Stimulated activated CD4-positive, alpha-beta T cell treated with anti-CD3 and anti-CD28 coated beads, Interleukin-4, amount 100 ng/mL, for 4 hours (primary cell): ENCODE measurements around the gene CYTH1.

Experiments used
- DNase-seq, 2 experiments: peaks; one replicate each; pipeline ENCODE4 v3.0.0-alpha.2; 2020

The CYTH1 gene

DNA sequence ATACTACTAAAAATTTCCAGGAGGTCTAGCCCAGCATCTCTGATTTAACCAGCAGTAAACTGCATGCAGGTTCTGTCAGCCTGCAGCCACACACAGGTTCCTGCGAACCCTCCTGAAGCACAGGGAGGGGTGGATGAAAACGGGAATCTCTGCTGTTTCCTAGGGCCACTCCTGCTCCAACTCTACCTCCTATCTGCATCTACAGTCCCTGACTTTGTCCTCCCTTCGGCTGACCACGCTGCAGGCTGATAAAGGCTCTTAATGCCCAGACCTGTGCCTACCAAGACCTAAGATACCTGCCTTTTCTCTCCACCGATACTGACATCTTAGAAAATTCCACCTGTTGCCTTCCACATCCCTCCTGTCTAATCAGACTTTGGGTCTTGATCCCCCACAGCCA lies 50.2 kb downstream of the CYTH1 start:
- no peak for DNase-seq

DNA sequence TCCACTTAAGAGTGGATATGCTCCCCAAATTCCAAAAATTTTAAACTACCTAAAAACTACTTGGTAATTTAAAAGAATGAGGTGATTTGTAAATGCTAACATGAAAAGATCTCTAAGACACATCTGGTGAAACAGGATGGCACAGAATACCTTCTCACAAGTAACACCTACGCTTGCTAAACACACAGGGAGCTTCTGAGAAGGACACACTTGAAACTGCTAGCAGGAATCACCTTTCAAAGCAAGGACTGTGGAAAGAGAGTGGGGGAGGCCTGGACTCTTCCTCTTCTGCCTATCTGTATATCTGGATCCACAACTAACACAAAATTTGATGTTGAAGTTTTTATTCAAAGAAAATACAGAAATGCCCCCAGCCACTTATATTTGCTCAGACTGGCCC lies 52.4 kb downstream of the CYTH1 start:
- no peak for DNase-seq

DNA sequence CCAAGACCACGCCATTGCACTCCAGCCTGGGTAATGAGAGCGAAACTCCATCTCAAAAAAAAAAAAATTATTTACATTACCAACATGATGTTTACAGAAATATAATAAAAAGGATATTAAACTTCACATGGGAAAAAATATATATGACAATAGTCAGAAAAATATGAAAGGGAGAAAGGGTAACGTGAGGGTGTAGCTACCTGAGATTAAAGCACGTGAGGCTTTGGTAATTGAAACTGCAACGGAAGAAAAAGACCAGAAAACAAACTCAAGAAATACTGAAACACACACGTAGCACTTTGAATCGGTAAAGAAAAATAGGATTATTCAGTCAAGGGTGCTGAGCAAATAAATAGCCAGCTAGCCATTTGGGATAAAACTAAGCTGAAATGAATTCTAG lies 53.6 kb downstream of the CYTH1 start:
- no peak for DNase-seq

DNA sequence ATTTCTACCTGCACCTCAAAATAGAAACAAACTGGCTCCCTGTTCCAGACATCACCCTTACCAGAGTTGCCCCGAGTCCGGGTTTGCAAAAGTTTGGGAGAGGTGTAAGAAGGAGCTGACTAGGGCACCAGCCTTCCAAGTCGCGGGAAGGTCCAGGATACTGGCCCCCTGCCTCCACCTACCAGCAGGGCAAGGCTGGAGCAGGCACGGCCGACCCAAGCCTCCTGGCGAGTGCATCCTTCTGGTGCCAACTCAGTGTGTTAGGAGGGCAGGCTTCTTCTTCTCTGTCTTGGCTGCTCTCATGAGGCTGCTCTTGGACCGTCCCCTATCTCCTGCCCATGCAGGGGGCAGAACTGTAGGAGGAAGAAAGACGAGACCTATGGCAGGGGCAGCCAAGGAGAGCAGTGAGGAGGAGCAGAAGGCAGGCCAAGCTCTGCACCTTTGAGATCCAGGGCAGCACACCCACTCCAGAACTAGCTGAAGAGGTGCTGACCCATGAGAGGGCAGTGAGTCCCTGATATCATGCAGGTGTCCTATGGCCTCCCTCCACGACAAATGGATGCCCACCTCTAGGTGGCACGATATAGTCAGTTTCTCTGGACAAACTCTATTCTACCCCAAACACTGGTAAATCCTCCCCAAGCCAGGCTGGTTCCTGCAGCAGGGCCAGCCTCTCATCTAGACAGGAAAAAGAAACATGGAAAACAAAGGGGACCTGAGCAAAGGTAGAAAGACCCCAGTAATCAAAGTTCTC lies 54.4 kb downstream of the CYTH1 start:
- DNase-seq = no peak

DNA sequence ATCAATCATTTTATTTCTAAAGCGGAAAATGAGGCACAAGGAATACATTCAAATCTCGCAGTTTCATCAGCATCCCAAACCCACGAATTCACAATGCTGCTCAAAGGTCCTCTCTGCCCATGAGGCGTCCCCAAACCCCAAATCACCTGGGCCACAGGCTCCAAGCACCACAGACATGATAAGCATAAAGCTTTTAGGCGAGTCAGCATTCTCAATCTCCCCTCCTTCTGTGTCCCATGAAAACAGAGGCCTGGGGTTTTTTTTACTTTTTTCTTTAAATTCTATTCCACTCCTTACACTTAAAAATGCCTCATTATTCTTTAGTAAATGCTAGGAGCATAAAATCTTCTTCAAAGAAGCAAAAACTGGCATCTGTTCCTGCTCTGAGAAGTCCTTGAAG lies 55.0 kb downstream of the CYTH1 start:
- DNase-seq = no peak

DNA sequence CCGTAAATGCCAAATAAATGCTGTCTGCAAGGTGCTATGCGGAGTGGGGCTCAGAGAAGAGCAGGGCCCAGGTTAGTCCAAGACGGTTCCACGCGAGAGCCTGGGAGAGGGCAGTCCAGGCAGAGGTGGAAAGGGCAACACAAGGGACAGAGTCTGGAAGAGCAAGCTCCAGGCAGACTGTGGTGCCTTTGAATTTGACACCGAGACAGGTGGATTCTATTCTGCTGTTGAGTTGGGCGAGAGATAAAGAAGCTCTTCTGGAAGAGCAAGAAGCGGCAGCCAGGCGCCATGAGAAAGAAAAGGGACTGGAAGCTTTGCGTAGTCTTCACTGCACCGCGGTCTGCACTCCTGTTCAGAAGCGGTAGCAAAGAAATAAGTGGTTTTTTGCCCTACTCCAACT lies 55.6 kb downstream of the CYTH1 start:
- DNase-seq = no peak

DNA sequence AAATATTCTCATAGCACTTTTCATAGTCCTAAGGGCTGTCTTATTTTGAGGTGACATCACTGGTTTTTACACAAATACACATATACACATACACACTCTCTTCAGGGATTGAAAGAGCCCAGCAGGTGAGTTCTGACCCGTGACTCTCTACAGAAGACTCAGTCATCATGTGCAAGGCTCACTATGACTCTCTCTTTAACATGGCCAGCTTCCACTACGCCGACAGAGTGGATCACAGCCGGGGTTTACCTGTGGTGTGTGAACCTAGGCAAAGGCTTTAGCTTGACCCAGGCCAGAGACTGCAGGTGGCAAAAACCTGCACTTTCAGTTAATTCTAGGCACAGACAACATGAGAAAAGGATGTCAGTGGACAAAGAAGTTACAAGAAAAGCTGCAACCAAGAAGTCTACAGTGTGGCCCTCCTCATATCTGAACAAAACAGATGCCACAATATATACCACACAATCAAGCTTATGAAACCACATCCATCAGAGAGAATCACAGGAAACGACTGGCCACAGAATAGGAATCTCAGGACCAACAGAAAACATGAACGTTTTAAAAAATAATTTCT lies 56.5 kb downstream of the CYTH1 start:
- no peak for DNase-seq

DNA sequence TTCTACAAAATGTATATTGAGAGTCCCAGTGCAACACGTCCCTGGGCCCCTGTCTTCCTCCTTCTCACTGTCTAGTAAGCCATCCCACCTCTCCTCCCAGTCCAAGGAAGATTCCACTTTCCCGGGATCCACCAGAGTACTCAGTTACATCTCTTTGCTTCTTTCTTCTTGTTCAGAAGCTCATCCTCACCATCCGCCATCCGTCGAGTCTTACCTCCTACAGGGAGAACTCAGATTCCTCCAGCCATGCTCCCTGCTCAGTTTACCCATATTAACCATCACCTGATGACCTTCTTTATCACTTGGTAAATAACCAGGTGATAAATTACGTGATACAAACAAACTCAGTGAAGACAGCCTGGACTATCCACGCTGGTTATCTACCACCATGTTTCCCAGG lies 57.1 kb downstream of the CYTH1 start:
- no peak for DNase-seq

DNA sequence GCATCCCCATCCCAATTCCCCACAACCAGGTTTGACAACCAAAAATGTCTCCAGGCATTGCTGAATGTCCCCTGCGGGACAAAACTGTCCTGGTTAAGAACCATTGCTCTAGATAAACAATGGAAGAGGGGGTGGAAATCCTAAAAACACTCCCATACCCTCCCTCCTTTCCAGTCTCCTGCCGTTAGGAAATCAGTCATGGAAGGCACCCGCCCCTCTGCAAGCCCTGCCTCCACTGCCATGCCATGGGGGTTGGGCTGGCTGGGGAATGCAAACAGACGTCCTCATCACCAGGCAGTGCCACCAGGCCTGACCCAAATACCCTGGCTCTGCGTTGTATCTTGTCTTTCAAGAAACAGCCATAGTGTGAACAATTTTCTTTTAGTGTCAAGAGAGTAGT lies 57.5 kb downstream of the CYTH1 start:
- no peak for DNase-seq

DNA sequence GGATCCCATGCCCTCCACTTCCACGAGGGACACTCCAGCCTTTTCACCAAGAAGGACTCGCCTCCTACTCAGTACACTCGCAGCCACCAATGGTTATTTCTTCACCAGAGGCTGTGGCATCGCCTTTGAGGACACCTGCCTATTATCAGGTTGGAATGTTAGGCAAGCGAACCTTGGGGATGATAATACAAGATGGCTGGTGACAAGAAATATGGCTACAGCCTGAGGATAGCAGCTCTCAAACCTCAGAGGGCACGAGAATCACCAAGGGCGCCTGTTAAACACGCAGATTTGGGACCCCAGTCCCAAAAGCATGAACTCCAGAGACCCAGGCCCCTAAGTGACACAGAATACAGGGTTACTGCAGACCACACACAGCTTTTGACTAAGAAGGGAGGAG lies 58.1 kb downstream of the CYTH1 start:
- DNase-seq = no peak

DNA sequence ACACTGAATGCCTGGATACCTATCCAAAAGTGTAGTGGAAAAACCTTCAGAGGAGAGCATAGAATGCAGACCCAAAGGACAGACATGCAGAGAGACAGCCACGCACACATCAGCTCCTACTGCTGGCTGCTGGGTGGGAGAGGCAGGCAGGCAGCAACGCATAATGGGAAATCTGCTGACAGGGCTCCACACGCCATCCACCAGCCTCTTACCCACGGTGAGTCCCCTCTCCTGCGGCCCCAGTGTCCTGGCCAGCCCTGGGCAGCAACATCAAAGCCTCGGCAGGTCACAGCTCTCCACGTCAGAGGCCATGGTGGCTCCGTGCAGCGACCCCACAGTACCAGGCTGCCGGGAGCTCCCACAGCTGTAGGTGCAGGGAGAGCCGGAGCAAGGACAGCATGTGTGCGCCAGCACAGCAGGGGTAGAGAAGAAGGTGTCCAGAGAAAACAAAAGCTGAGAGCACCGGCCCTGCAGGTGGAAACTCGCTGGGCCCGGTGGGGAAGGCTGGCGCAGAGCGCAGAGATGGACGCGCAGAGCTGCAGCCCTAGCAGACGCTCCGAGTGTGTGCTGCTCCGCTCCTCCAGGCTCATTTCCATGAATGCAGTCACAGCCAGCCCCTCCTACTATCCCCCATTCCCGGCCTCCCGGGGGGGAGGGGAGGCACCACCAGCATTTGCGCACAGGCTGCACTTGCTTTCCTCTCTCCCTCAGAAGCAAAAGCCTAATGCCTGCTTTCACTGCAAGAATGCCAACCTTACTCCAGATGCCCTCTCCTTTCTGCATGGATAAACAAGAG lies 58.9 kb downstream of the CYTH1 start:
- no peak for DNase-seq

DNA sequence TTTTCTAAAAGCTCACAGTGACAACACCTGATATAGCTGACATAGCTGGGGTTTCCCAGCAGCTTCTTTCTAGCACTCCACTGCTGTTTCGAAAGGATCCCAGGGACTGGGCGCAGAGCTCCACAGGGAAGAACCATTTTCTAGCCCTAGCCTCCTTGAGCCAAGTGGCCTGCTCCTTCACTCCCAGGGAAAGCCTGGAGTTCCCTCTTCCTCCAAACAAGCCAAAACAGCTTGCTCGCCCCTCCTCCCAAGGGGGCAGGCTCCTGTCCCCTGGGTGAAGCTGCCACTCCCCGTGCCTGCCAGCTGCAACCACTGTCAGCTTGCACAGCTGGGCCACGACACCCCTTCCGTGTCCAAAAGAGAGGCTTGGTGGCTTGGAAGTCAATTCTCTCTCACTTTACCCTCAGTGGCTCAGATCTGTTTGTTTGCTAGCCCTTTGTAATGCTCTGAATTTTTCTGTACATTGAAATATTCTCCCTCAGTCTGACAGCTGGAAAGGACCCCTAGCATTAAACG lies 59.8 kb downstream of the CYTH1 start:
- DNase-seq = no peak

DNA sequence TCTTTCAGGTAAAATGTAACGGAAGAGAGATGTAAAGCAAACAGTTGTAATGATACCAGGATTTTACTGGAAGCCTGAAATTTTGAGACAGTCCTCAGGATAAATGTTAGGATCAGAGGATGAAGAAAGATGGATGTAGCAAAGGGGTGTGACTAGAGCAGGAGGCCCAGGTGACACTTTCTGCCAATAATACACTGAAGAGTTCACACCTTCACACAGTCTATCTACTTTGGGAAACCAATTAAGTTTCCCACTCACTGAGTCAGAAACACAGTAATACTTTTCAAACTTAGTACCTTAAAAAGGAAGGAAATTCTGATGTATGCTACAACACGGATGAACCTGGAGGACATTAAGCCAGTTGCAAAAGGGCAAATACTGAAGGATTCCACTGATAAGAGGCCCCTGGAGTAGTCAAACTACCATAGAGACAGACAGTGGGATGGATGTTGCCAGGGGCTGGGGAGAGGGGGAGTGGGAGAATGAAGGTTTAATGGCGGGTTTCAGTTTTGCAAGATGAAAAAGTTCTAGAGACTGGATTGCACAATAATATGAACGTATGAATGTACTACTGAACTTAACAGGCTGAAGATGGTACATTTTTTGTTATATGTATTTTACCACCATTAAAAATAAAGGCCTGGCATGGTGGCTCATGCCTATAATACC lies 62.3 kb downstream of the CYTH1 start:
- no peak for DNase-seq

DNA sequence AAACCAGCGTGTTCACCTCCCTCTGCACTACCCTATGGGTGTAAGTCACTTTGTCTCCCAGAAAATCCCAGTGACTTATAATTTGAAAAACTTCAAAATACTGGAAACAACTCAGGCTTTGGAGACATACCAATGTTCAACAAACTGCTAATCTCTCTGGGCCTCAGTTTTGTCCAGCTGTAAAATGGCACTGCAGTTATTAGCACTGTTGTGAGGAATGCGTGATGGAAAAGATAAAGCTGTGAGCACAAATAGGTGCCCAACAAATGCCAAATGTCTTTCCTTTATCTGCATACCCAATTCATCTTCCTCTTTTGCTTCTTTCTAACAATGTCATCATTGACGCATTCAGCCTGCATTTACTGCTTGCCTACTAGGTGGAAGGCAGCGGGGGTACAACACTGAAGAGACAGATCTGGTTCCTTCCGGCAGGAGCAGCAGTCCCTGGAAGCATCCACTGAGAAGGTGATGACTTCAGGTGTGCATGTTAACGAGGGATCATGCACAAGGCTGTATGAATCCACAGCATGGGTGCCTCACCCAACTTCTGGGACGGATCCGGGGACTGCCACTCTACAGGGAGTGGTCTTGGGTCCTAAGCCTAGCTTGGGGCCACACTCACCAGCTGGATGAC lies 63.4 kb downstream of the CYTH1 start:
- no peak for DNase-seq

DNA sequence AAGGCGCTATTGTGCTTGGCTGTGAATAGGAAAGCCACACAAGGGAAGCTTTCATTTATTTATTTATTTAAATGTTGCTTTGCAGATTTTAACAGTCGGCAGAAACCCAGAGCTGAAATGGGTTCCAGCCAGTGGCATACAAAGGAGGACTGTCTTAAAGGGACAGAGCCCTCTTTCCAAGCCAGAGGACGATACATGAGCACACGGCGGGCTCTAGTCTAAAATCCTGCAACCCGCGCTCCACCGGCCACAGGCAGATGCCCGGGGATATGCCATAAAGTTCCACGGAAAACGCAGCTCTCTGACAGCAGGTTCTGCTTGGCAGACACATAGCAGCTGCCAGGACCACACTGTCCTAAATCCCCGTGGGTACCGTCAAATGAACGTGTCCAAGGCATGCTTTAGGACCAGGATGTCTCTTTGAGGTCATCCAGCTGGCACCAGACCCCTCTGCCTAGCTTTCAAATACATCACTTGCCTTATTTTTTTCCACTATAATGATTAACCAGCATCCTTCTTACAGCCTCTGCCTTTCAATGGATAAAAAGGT lies 64.6 kb downstream of the CYTH1 start:
- DNase-seq = no peak

DNA sequence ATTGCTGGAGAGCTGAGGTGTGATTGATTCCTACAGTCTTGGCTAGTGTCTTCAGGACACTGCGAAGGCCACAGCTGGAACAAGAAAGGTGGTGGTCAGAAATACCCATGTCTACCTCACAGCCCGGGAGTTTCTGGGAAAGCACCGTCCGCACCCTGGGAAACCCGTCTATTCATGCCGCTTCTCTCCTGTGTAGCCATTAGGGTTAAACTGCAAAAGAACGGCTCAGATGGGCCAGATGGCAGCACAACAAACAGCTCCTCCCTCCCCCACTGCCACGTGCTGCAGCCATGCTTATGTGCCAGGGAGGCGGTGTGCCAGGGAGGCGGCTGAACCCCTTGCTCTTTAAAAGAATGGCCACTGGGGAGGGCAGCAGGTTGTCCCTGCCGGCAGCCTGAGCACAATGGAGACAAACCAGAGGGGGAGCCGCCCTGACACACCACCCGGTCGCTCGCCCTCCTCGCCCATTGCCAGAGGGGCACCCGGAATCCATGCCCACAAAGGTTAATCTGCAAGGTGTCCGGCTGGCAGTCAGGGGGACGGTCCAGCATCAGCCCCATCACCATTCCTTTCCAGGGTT lies 65.2 kb downstream of the CYTH1 start:
- DNase-seq = peak in 1 of 2 experiments; percentile 42

DNA sequence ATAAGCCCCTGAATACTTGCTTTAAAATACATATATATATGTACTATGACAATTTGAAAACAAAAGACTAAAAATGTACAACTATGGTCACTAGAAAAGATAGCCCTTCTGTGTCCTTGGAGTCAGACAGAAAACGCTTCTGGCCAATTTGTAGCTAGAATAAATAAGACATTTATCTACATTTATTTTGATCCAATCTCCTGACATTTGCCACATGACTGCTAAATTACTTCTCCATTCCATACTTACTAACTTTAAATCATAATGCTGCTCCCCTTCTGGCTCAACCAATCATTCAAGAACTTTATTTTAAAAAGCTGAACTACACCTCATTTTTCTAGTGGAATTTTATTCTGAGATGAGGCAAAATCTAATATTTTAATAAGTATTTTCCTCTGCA lies 65.8 kb downstream of the CYTH1 start:
- DNase-seq = no peak

DNA sequence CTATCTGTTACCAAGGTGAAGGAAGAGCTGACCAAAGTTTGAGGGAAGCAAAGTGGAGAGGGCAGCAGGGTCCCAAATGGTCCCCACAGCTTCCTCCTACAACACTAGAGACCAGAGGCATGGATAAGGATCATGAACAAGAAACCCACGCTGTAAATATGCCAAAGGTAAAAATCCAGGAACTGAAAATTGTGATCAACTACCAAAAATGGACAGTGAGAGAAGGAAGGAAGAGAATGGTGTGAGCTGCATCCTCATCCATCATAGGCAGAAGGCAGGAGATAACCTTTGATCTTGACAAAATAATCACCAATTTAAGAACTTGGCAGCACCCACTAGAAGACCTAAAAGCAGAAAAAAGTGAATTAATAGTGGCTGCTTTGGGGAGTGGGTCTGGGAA lies 66.2 kb downstream of the CYTH1 start:
- DNase-seq = no peak

DNA sequence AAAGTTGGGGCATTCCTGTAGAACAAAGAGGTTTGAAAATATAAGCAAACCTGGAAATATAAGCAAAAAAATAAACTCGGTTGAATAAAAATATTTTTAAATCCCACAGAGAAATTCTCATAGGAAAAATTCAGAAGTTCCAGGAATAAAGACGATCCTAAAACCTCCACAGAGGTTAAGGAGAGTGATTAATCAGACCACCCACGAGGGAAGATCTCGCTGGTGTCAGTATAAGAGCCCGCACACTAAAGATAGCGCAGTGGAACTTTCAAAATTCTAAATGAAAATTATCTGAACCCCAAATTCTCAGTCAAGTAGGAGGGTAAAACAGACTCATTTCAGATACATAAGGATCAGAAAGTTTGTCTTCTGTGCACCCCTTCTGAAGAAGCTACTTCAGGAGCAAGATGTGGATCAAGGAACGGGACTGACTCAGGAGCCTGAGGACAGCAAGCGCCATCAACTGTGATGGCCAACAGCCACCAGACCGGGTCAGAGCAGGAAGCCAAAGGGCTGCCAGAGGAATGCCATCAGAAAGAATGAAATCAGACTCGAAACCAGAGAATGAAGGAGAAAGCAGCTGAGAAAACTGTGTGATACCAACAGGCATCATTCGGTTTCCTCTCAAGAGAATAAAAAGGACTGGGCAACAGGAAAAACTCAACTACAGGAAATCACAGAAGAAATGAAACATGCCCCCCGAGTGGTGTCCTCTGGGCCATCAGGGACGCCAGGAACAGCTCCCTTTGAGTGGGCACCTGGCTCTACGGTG lies 66.9 kb downstream of the CYTH1 start:
- no peak for DNase-seq

DNA sequence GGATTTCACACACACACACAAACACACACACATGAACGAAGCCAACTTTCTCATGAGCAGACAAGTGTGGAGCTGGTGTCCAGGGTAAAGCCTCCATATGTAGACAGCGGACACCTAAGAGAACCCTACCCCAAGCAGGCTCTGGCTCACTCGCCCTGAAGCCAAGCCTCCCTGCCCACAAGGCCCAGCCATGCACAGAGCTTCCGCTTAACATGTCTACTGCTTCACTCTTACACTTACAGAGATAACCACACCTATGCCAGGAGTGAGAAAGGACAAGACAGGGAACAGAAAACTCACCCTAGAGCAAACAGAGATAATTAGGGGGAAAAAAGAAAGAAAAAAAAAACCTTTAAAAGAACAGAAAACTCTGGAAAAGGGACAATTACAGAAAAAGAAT lies 67.5 kb downstream of the CYTH1 start:
- DNase-seq = no peak

DNA sequence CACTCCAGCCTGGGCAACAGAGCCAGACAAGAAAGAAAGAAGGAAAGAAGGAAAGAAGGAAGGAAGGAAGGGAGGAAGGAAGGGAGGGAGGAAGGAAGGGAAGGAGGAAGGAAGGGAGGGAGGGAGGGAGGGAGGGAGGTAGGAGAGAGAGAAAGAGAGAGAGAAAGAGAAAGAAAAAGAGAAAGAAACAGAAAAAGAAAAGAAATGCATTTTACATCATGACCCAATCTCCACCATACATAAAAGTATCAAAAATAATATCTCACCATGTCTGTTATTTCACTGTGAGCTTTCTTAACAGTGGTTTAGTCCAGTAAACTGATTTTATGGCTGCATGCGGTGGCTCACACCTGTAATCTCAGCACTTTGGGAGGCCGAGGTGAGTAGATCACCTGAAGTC lies 70.0 kb downstream of the CYTH1 start:
- no peak for DNase-seq
